ENCODE measurements around the gene PUS7L.

Gene PUS7L

GRCh38 chr12:43758728-43759563, at the start of gene PUS7L, which contains the start of gene IRAK4:
PUS7L (minus strand) TSS chr12:43758790; CDS start chr12:43755245, 3,545 bp downstream.
IRAK4 (plus strand) TSS chr12:43758951; CDS start chr12:43768112, 9,161 bp downstream.
- DNase-seq (ENCODE audit: low read depth): peak; percentile 95
- peak; percentile 45 for TF ChIP-seq CTCF (conservative IDR thresholded peaks at IDR 0.05; ENCODE audit: control insufficient read depth, insufficient read depth, low read depth, low read length)
- peak within 1 kb of the TSS; percentile 92 for H3K4me3 ChIP-seq (ENCODE audit: control insufficient read depth, low read depth, low read length)

- H3K4me3 ChIP-seq (ENCODE audit: control insufficient read depth, low read depth, low read length): no peak overlapping the region
- DNase-seq (ENCODE audit: low read depth): no peak
- TF ChIP-seq CTCF (conservative IDR thresholded peaks at IDR 0.05; ENCODE audit: control insufficient read depth, insufficient read depth, low read depth, low read length): no peak
Measured at GRCh38 chr12:43807386-43807785, 48.8 kb upstream of the PUS7L start.

- DNase-seq (ENCODE audit: low read depth): peak; percentile 6
- no peak for TF ChIP-seq CTCF (conservative IDR thresholded peaks at IDR 0.05; ENCODE audit: control insufficient read depth, insufficient read depth, low read depth, low read length)
- H3K4me3 ChIP-seq (ENCODE audit: control insufficient read depth, low read depth, low read length): peak overlapping the region; percentile 81
Measured at GRCh38 chr12:43806737-43807072, 48.1 kb upstream of the PUS7L start.

- DNase-seq (ENCODE audit: low read depth): peak; percentile 59
- H3K4me3 ChIP-seq (ENCODE audit: control insufficient read depth, low read depth, low read length): peak within 1 kb of the TSS; percentile 88
- TF ChIP-seq CTCF (conservative IDR thresholded peaks at IDR 0.05; ENCODE audit: control insufficient read depth, insufficient read depth, low read depth, low read length): peak; percentile 32
Measured at GRCh38 chr12:43805860-43806736, 47.5 kb upstream of the PUS7L start, which contains the start of gene TWF1. TWF1 (minus strand) TSS chr12:43806317; CDS start chr12:43806245, 72 bp downstream.

GRCh38 chr12:43805149-43805859, 46.7 kb upstream of the PUS7L start:
- no peak for TF ChIP-seq CTCF (conservative IDR thresholded peaks at IDR 0.05; ENCODE audit: control insufficient read depth, insufficient read depth, low read depth, low read length)
- H3K4me3 ChIP-seq (ENCODE audit: control insufficient read depth, low read depth, low read length): peak overlapping the region; percentile 88
- peak; percentile 8 for DNase-seq (ENCODE audit: low read depth)

- no peak overlapping the region for H3K4me3 ChIP-seq (ENCODE audit: control insufficient read depth, low read depth, low read length)
- DNase-seq (ENCODE audit: low read depth): peak; percentile 26
- no peak for TF ChIP-seq CTCF (conservative IDR thresholded peaks at IDR 0.05; ENCODE audit: control insufficient read depth, insufficient read depth, low read depth, low read length)
Measured at GRCh38 chr12:43797561-43798217, 39.1 kb upstream of the PUS7L start.
